Activated naive CD8-positive, alpha-beta T cell (primary cell): Measurements from ENCODE around the gene NFAM1.

ENCODE experiments used
- H3K27ac Mint-ChIP-seq: one replicate; pipeline ENCODE4 v1.8.0; 2021; ENCODE audit warnings: mixed read lengths
- H3K27me3 Mint-ChIP-seq: one replicate; pipeline ENCODE4 v1.8.0; 2021; ENCODE audit warnings: mixed read lengths
- H3K36me3 Mint-ChIP-seq: one replicate; pipeline ENCODE4 v1.8.0; 2021; ENCODE audit warnings: mixed read lengths
- H3K4me1 Mint-ChIP-seq: one replicate; pipeline ENCODE4 v1.8.0; 2021; ENCODE audit warnings: low read depth, mixed read lengths
- H3K4me3 Mint-ChIP-seq: one replicate; pipeline ENCODE4 v1.8.0; 2021; ENCODE audit warnings: mild to moderate bottlenecking, mixed read lengths
- H3K9me3 Mint-ChIP-seq: one replicate; pipeline ENCODE4 v1.8.0; 2021; ENCODE audit warnings: low read depth, mixed read lengths

Gene NFAM1

DNA sequence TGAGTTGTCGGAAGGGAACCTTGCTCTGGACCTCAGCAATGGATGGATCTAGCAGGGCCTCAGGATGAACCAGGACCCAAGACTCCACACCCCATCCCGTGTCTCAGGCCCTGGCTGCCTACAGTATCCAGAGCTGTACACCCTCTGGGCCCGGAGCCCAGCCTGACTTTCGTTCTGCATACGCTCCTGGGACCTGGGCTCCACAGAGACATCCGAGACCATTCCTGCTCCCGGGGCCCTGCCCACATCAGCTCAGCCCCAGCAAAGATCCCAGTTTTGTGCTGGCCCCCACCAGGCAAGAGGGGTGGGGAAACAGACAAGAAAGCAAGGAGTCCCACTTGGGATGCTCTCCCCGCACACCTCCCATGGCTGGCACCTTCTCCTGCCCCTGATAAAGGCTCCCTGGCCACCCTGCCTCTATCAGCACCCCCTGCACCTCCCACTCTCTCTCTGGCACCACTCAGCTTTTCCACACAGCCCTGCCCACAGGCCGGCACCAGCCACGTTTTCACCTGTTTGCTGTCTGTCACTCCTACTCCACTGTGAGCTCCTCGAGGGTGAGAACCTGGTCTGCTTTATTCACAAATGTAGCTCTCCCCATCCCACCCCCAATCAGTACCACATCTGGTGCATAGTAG, 97.2 kb downstream of the NFAM1 start:
- Mint-ChIP-seq H3K9me3 (no peaks in the 10 kb centered on the region), H3K36me3 (no peaks in the 10 kb centered on the region), H3K4me1 (peaks cover 22% of the 10 kb centered on the region), H3K27ac (no peak overlapping the region), H3K27me3 (no peaks in the 10 kb centered on the region), H3K4me3 (no peak overlapping the region)

DNA sequence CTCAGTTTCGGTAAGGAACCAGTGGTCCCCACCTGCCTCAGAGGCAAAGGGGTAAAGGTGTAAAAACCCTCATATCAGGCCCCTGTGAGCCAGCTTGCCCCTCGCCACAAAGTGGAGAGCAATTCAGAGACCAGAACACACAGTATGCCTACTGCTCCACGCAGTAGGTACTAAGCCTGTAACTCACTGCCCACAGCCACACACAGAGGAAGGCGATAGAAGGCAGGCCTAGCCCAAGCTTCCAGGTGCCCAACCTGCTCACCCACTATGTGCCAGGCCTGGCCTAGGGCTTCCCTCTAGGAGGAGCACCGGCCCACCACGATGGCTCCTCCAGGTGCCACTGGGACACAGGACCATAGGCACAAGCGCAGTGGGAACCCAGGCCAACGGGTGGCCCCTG, 98.7 kb downstream of the NFAM1 start:
- H3K4me3 Mint-ChIP-seq = no peak overlapping the region
- H3K9me3 Mint-ChIP-seq = no peaks in the 10 kb centered on the region
- peaks cover 27% of the 10 kb centered on the region for H3K4me1 Mint-ChIP-seq
- H3K27ac Mint-ChIP-seq = no peak overlapping the region
- H3K36me3 Mint-ChIP-seq = no peaks in the 10 kb centered on the region
- no peaks in the 10 kb centered on the region for H3K27me3 Mint-ChIP-seq

GRCh38 chr22:42332089-42332488, 100.1 kb downstream of the NFAM1 start:
- H3K27me3 Mint-ChIP-seq = no peaks in the 10 kb centered on the region
- no peak overlapping the region for H3K4me3 Mint-ChIP-seq
- no peak overlapping the region for H3K27ac Mint-ChIP-seq
- no peaks in the 10 kb centered on the region for H3K36me3 Mint-ChIP-seq
- H3K4me1 Mint-ChIP-seq = peaks cover 37% of the 10 kb centered on the region
- no peaks in the 10 kb centered on the region for H3K9me3 Mint-ChIP-seq

- Mint-ChIP-seq H3K27ac (no peak overlapping the region), H3K36me3 (no peaks in the 10 kb centered on the region), H3K9me3 (no peaks in the 10 kb centered on the region), H3K4me1 (peaks cover 46% of the 10 kb centered on the region), H3K4me3 (no peak overlapping the region), H3K27me3 (no peaks in the 10 kb centered on the region)
These were observed 101.2 kb downstream of the NFAM1 start for GRCh38 chr22:42331014-42331413.
